Activated CD8-positive, alpha-beta memory T cell treated with anti-CD3 and anti-CD28 coated beads, Interleukin-2, amount 50 U/mL, for 1 hour (primary cell): ENCODE results near the gene PPT2.
"Not testable (repeated sequence)": the region's sequence is repeated elsewhere in the genome, so short reads cannot be mapped to it uniquely, and the experiment has no call there.

Source experiments
- DNase-seq: peaks from one replicate; pipeline ENCODE4 v3.0.0-alpha.2; 2020; ENCODE audit errors: extremely low read depth

PPT2 gene

DNA sequence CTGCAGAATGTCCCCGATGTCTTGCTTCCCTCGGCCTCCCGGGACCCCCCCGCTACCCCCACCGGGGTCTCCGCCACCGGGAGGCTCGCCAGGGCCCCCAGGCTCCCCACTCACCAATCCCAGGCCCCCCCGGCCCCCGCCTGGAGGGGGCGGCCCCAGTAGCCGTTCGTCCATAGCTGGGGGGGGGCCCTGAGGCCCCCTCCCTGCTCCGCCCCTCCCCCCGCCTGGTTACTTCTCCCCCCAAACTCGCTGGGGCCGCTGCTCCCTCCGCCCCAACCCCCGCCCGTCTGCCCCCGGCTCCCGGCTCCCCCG lies 35.8 kb downstream of the PPT2 start:
- no peak for DNase-seq

GRCh38 chr6:32190054-32190851 lies 36.3 kb downstream of the PPT2 start, which contains the start of gene PBX2:
Gene PBX2 (minus strand): TSS chr6:32190202. CDS start chr6:32189915, 287 bp downstream.
- peak; percentile 50 for DNase-seq

DNA sequence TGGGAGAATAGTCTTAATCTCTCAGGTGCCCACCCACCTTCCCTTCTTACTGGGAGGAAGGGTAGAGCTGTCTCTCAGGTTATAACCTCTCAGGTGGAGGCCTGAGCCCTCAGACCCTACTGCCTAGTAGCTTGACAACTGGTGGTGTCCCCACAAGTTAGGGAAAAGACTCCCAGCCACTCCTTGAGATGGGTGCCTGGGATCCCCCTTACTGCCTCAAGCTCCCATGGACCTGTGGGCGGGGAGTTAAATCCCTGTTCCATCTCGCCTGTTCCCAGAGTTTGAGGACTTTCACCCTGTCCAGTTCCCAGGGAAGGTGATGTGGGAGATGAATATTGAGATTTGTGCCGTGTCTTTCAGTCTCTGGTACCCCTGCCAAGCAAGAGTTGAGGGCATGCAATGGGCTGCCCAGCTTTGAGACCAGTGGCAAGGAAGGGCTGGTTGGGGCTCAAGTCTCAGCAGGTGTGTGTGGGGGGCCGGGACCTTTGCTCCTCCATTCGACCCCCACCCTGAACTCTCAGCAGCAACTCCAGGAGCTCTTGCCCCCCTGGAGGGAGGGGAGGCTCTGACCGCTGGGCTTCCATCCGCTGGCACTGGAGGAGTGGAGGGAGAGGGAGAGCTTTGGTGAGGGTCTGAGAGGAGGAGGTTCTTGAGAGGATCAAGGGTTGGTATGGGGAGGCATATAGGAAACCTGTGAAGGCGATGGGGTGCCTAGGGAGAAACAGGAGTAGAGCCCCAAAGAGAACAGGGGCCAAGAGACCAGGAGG lies 37.2 kb downstream of the PPT2 start:
- no peak for DNase-seq

GRCh38 chr6:32191696-32192607 lies 38.0 kb downstream of the PPT2 start:
- no peak for DNase-seq

DNA sequence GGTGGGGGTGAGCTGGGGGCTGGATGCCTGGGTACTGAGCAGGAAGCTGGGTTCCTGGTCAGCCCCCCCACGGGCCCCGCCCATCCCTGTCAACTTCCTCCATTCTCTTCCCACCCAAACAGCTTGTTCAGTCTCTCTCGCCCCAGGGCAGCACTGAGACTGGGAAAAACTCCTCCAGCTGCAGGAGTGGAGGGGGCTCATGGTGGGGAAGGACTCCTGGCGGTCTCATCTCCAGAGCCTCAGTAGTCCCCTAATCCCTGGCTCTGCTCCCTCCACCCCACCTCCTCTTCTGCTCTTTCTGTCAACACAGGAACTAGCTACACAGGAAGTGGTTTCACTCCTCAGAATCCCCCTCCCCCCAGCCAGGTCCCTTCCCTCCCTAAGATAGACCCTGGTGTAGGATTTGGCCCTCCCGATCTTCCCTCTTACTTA lies 38.7 kb downstream of the PPT2 start, which contains the start of gene GPSM3:
Gene GPSM3 (minus strand): TSS at position 36 of the 432 bp plus-strand sequence. CDS start 130 bp downstream, outside the sequence.
- DNase-seq = no peak

- not testable (repeated sequence) for DNase-seq
These were observed 39.2 kb downstream of the PPT2 start for GRCh38 chr6:32193096-32193495.

DNA sequence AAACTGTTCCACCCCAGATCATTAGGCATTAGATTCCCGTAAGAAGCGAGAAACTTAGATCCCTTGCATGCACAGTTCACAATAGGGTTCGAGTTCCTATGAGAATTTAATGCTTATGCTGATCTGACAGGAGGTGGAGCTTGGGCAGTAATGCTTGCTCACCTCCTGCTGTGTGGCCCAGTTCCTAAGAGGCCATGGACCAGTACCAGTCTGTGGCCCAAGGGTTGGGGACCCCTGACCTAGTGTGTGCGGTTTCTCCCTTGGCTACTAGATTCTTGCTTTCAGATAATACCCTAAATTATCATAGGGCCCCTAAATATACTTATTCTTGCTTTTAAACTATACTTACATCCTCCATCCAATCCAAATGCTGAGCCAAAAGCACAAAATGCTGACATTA lies 40.4 kb downstream of the PPT2 start:
- DNase-seq = no peak

DNA sequence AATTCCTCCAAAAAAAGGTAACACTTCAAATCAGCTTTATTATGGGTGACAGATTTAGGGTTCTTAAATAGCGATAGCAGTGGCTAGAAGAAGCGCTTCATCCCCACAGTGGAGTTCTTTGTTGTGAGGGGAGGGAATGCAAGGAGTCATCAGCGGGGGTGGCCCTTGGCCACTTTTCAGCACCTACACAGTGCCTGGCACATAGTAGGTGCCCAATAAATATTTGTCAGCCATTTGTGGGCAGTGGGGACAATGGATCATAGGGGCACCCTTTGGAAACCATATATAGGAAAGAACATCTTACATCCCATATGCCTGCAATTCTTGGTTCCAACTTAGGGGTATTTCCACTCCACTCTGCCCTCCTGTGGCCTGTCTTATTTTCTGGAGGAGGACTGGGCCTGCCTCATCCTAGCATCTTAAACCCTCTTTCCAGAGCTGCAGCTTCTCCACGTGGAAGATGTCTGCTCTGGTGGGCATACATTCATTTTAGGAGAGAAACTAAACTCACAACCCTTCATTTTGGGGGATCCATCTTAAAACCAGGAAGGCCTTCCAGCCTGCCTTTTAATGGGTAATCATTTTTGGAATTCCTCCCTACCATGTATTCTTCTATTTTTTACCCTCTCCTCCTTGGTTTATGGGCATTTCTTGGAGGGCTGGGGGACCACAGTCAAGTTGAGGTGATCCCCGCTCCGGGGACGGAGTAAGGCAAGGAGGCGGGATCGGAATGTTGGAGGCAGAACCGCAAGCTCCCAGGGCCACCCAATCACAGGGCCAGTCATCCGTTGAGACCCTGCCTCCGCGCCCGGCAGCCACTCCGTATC lies 41.1 kb downstream of the PPT2 start:
- DNase-seq = no peak

- DNase-seq = peak; percentile 99
These were observed 41.6 kb downstream of the PPT2 start for GRCh38 chr6:32195652-32195901.

DNA sequence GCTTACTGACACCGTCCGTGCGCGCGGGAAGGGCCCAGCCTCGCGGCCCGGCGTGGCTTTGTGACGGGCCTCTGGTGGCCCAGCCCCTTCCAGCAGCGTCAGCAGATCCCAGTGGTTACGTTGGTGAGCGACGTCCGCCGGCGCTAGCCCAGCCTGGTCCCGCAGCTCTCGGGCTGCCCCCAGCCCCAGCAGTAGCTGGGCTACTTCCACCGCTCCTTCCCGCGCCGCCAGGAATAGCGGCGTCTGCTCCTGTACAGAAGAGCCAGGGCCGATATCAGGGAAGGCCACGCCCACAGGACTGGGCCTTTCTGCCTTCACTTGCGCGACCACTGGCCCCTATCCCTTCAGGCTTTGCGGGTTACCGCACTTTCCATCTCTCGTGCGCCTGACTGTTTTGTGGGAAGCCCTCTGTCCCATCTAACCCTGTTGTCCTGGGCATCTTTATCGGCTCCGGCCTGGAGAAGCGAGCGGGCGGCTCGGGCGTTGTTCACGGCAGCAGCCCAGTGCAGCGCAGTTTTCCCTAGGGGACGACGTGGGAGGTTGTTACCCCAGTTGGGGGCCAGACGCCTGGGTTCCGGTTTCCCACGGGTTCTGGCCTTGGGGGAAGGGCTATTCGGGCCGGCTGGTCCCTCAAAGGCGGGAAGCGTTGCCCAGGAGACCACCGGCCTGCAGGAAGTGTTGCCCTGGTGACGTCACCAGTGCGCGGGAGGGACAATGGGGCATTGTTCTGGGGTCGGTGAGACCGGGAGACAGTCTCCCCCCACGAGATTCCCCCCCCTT lies 42.2 kb downstream of the PPT2 start:
- no peak for DNase-seq

DNA sequence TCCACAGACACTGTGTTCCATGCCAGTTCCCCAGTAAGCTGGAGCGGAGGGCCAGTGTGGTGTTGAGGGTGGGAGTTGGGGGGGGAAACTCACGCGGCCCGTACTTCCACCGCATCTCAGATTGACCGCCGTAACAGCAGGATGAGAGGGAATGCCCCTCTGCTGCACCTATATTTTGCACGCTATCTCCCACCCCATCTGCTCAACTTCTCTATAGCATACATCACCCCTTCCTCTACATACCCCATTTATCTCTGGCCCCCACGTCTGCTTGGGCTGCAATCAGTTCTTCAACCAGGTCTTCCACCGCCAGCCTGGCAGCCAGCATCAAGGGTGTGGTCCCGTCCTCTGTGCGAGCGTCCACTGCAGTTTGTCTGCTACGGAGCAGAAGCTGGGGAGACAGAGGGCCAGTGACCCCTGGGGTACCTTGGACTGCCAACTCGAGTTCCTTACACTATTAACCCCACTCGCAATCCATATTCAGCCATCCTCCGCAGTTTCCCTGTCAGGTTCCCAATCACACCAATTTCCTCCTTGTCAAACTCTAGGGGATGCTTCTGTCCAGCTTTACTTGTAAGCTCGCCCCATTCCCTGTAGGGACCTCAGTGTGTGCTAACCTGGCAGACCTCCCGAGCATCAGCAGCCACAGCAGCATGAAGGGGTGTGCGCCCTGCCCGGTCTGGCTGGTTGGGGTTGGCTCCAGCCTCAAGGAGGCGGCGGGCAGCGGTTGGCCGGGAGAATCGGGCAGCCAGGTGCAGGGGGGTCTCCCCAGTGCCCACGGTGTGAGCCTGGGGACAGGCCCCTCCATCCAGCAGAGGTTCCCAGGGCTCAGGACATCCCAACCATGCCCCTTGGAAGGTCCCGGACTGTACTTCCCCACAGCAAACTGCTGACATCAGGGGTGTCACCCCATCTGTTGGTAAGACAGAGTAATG lies 43.0 kb downstream of the PPT2 start:
- DNase-seq = no peak

DNA sequence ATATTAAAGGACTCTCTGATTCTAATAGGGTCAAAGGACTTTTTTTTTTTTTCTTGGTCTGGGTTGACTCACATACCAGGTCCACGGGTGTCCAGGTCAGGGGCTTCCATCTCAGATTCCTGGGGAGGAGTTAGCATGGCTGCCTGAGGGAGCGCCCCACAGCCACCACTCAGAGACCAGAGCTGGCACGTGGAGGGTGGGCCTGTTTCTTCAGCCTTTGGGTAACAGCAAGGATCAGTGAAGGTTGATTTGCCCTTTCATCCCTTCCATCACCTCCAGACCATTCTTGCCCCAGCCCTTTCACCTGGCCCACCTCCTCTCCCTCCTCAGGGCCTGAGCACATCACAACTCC lies 44.4 kb downstream of the PPT2 start:
- no peak for DNase-seq

GRCh38 chr6:32198866-32199265 lies 44.9 kb downstream of the PPT2 start:
- DNase-seq = no peak

DNA sequence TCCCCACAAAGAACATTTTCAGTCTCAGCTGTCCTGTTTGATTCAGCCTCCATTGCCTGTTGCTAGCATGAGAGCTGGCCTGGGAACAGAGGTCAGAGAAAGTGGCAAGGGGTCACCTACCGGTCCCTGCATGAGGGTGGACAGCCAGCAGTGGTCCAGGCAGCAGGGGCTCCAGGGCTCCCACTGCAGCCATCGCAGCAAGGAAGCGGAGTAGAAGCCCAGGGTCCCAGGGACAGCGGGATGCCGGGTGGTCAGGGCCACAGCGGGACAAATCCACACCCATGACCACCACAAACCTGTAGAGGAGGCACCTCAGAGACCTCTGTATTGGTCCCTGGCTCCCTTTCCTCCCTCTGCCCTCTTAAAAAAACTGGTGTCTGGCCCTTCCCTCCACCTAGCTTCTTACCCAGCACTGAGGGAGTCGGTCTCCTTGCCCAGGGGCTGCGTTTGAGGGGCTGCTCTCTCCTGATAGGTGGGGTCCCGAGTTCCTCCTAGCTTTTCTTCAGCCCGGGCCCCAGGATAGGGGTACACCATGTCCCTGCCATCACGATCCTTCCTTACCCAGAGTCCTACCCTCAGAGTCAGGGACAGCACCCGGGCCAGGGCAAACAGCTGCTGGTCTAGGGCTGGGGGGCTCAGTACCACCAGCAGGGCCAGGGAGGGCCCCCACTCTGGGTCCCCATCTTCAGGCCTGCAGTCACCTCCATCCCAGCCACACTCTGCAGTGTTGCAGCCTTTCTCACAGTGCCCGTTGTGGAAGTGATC lies 47.0 kb downstream of the PPT2 start:
- DNase-seq = no peak

DNA sequence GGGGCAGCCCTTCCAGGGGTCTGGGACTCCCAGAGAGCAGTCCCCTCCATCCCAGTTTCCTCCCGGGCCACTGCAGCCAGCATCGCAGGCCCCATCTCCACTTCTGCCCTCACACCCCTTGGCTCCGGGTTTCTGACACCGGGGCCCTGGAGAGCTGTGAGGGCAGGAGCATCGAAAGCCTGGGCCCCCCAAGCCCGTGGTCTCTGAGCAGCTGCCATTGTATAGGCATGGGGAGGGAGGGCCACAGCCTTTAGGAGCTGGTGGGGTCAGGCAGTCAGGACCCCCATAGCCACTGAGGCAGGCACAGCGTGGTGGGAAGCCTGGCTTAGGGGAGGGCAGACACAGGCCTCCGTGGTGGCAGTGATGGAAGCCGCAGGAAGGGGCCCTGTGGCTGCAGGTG lies 48.2 kb downstream of the PPT2 start:
- DNase-seq = no peak

- DNase-seq = no peak
These were observed 49.7 kb downstream of the PPT2 start for GRCh38 chr6:32203426-32204267.

DNA sequence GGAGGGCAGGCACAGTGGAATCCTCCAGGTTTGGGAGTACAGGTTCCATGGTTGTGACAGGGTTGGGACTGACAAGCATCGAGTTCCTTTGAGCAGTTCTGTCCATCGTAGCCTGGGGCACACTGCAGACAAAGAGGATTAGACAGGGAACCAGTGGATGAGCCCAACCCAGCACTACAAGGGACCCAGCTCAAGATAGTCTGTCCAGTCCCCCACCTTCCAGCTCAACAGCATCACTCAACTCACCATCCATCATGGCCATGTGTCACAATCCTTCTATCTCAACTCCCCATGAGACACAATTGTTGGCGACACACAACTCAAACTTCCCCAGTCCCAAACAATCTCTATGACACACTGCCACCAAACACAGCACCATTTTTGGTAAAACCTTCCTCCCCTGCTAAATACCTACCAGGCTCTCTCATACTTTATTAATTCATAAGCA lies 50.4 kb downstream of the PPT2 start:
- no peak for DNase-seq

DNA sequence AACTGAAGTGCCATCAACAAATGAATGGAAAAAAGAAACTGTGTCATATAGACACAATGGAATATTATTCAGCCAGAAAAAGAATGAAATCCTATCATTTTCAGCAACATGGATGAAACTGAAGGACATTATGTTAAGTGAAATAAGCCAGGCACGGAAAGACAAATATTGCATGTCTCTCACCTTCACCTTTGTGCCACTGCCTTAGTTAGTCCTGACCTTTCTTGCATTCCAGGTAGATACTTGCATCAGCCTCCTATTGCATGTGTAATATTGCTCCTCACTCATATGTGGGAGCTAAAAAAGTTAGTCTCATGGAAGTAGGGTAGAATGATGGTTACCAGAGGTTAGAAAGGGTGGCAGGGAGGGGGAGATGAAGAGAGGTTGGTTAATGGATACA lies 55.1 kb downstream of the PPT2 start:
- no peak for DNase-seq
